Measurements from ENCODE around the gene CHMP4A. TPM values are rescaled to one million over a fixed set of nuclear protein-coding genes. Genes with fewer than 3 reads are reported as not detected.
"Not testable (repeated sequence)": the region's sequence is repeated elsewhere in the genome, so short reads cannot be mapped to it uniquely, and the experiment has no call there.

The CHMP4A gene
- total RNA-seq, 1 donor from 2014 or later: 34.3 TPM

DNA sequence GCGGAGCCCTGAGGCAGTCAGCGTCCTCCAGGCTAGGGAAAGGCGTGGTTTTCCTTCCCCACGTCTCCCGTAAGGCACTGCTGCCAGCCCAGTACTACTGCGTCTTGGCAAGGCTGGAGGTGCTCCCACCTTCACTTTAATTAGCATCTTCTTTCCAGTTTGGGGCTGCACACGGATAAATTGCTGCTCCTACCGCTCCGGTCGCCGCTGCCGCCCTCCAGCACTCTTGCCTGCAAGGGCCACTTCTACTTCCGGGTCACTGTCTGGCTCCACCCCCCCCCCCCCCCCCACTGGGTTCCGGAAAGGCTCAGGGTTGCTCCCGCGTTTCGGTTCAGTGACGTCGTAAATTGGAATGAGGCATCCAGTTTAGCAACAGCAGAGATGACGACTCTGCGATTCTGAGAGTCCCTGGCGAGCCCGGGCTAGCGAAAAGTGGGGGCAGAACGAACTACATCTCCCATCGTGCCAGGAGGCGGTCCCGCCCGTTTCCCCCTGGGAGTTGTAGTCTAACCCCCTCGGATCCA, 18.9 kb upstream of the CHMP4A start, which contains the start of gene NEDD8:
Gene NEDD8 (minus strand): TSS at position 247 of the 524 bp plus-strand sequence. CDS start 100 bp downstream, at position 147.
- peak within 1 kb of the TSS; percentile 94 for H3K27ac Mint-ChIP-seq (ENCODE audit: unreplicated experiment)
- H3K36me3 Mint-ChIP-seq (ENCODE audit: low read depth, unreplicated experiment): peaks cover 22% of the 10 kb centered on the region
- peaks cover 2% of the 10 kb centered on the region for H3K27me3 Mint-ChIP-seq (ENCODE audit: unreplicated experiment)
- H3K9me3 Mint-ChIP-seq (ENCODE audit: unreplicated experiment): no peaks in the 10 kb centered on the region
- H3K4me1 Mint-ChIP-seq (ENCODE audit: unreplicated experiment): peaks cover 18% of the 10 kb centered on the region
- TF ChIP-seq, protein P1, sequence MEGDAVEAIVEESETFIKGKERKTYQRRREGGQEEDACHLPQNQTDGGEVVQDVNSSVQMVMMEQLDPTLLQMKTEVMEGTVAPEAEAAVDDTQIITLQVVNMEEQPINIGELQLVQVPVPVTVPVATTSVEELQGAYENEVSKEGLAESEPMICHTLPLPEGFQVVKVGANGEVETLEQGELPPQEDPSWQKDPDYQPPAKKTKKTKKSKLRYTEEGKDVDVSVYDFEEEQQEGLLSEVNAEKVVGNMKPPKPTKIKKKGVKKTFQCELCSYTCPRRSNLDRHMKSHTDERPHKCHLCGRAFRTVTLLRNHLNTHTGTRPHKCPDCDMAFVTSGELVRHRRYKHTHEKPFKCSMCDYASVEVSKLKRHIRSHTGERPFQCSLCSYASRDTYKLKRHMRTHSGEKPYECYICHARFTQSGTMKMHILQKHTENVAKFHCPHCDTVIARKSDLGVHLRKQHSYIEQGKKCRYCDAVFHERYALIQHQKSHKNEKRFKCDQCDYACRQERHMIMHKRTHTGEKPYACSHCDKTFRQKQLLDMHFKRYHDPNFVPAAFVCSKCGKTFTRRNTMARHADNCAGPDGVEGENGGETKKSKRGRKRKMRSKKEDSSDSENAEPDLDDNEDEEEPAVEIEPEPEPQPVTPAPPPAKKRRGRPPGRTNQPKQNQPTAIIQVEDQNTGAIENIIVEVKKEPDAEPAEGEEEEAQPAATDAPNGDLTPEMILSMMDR (IDR thresholded peaks at IDR 0.05; ENCODE audit: unreplicated experiment): no peak
- peak; percentile 76 for DNase-seq (ENCODE audit: low spot score)
- peak within 1 kb of the TSS; percentile 98 for H3K4me3 Mint-ChIP-seq (ENCODE audit: unreplicated experiment)

DNA sequence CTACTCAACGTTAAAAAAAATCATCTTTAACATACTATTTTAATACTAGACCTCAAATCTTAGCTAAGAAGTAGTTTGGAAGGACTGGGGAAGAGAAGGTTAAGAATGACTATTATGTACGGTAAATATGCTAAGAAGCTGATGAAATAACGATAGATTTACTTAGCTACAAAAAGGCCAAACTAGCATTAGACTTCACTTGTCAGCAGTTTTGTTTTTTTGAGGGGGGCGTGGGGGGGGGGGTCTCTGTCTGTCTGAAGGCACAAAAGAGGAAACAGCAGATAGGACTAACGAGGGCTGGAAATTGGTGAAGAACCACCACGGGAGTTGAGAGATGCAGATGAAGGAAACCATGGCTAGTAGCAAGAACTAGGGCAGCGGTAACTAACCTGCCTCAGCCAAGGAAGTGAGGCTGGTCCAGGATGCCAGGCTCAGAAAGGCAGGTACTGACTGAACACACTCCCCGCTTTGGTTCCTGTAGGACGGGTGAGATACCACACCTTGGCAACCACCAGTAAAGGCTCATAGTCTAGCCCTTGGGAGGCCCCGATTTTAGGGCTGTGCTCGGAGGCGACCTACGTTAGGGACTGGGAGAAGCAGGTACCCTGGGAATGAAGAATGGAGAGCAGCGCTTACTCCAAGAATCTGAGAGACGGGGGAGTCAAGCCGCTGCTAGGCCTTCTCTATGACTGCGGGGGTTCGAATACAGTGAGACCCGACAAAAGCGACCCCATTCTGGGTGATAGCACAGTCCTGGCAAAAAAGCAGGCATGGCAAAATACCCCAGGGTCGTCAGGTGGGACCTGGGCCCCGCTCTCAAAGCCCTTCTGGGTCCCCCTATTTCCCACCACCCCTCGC, 18.2 kb upstream of the CHMP4A start:
- DNase-seq (ENCODE audit: low spot score): no peak

DNA sequence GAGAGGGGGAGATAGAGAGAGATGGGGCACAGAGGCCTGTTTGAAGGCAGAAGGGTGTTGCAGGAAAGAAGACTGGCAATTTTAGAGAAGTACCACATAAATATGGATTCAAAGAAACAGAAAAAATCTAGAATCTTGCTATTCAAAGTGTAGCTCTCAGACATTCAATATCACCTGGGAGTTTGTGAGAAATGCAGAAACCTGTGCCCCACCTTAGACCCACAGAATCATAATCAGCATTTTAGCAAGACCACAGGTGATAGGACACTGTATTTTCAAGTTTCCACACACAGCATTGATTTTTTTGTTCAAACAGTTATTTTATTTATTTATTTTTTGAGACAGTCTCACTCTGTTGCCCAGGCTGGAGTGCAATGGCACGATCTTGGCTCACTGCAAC, 15.6 kb upstream of the CHMP4A start:
- Mint-ChIP-seq H3K27ac (ENCODE audit: unreplicated experiment) (no peak overlapping the region), H3K4me1 (ENCODE audit: unreplicated experiment) (peaks cover 14% of the 10 kb centered on the region), H3K36me3 (ENCODE audit: low read depth, unreplicated experiment) (peaks cover 3% of the 10 kb centered on the region), H3K4me3 (ENCODE audit: unreplicated experiment) (no peak overlapping the region), H3K9me3 (ENCODE audit: unreplicated experiment) (no peaks in the 10 kb centered on the region), H3K27me3 (ENCODE audit: unreplicated experiment) (no peaks in the 10 kb centered on the region)
- DNase-seq (ENCODE audit: low spot score): no peak
- TF ChIP-seq, protein P1 (IDR thresholded peaks at IDR 0.05; ENCODE audit: unreplicated experiment): no peak

More for the DNA sequence above, 18.2 kb upstream of the CHMP4A start:
- peaks cover 2% of the 10 kb centered on the region for H3K27me3 Mint-ChIP-seq (ENCODE audit: unreplicated experiment)
- H3K27ac Mint-ChIP-seq (ENCODE audit: unreplicated experiment): peak overlapping the region; percentile 84
- peak overlapping the region; percentile 98 for H3K4me3 Mint-ChIP-seq (ENCODE audit: unreplicated experiment)
- H3K36me3 Mint-ChIP-seq (ENCODE audit: low read depth, unreplicated experiment): peaks cover 18% of the 10 kb centered on the region
- TF ChIP-seq, protein P1 (IDR thresholded peaks at IDR 0.05; ENCODE audit: unreplicated experiment): no peak
- no peaks in the 10 kb centered on the region for H3K9me3 Mint-ChIP-seq (ENCODE audit: unreplicated experiment)
- peaks cover 18% of the 10 kb centered on the region for H3K4me1 Mint-ChIP-seq (ENCODE audit: unreplicated experiment)

DNA sequence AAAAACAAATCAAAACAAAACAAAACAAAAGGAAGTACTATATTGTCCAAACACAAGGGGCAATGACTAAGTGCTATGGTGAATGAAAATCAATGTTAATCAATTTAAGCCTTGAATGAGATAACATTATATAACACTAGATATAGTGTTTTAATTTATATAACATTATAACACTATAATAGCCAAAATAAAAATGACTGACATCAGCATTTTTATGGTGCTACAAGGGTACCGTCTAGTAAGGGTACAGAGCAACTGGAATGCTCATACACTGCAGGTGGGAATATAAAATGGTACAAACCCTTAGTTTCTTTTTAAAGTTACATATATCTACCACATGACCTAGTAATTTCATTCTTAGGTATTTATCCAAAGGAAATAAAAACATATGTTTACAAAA, 13.2 kb upstream of the CHMP4A start:
- Mint-ChIP-seq H3K4me1 (ENCODE audit: unreplicated experiment) (peaks cover 6% of the 10 kb centered on the region), H3K27me3 (ENCODE audit: unreplicated experiment) (no peaks in the 10 kb centered on the region), H3K36me3 (ENCODE audit: low read depth, unreplicated experiment) (peaks cover 3% of the 10 kb centered on the region), H3K9me3 (ENCODE audit: unreplicated experiment) (no peaks in the 10 kb centered on the region), H3K4me3 (ENCODE audit: unreplicated experiment) (no peak overlapping the region), H3K27ac (ENCODE audit: unreplicated experiment) (no peak overlapping the region)
- no peak for DNase-seq (ENCODE audit: low spot score)
- TF ChIP-seq, protein P1 (IDR thresholded peaks at IDR 0.05; ENCODE audit: unreplicated experiment): no peak

DNA sequence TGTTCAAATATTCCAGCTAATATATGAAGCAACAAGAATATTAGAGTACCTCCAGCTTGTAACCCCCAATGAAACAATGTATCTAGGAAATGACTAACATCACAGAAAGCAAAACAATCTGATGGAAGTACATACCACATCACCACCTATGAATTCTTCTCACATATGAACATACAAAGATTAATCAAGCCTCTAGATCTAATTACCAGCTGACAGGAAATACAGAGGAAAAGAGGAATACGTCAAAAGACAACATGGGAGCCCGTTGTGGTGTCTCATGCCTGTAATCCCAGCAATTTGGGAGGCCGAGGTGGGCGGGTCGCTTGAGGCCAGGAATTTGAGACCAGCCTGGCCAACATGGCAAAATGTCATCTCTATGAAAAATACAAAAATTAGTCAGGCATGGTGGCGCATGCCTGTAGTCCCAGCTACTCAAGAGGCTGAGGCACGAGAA, 11.4 kb upstream of the CHMP4A start:
- no peaks in the 10 kb centered on the region for H3K4me1 Mint-ChIP-seq (ENCODE audit: unreplicated experiment)
- no peaks in the 10 kb centered on the region for H3K9me3 Mint-ChIP-seq (ENCODE audit: unreplicated experiment)
- TF ChIP-seq, protein P1 (IDR thresholded peaks at IDR 0.05; ENCODE audit: unreplicated experiment): no peak
- H3K27ac Mint-ChIP-seq (ENCODE audit: unreplicated experiment): no peak overlapping the region
- H3K36me3 Mint-ChIP-seq (ENCODE audit: low read depth, unreplicated experiment): peaks cover 3% of the 10 kb centered on the region
- H3K27me3 Mint-ChIP-seq (ENCODE audit: unreplicated experiment): no peaks in the 10 kb centered on the region
- H3K4me3 Mint-ChIP-seq (ENCODE audit: unreplicated experiment): no peak overlapping the region
- no peak for DNase-seq (ENCODE audit: low spot score)

DNA sequence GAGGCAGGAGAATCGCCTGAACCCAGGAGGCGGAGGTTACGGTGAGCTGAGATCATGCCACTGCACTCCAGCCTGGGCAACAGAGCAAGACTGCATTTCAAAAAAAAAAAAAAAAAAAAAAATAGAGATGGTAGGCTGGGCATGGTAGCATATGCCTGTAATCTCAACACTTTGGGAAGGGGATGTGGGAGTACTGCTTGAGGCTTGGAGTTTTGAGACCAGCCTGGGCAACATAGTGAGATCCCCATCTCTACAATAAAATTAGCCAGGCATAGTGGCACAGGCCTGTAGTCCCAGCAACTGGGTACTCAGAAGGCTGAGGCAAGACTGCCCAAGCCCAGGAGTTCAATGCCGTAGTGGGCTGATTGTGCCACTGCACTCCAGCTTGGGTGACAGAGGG, 9.7 kb upstream of the CHMP4A start:
- not testable (repeated sequence) for H3K4me1 Mint-ChIP-seq (ENCODE audit: unreplicated experiment); H3K4me3 Mint-ChIP-seq (ENCODE audit: unreplicated experiment); H3K27me3 Mint-ChIP-seq (ENCODE audit: unreplicated experiment); H3K27ac Mint-ChIP-seq (ENCODE audit: unreplicated experiment); H3K36me3 Mint-ChIP-seq (ENCODE audit: low read depth, unreplicated experiment); H3K9me3 Mint-ChIP-seq (ENCODE audit: unreplicated experiment); DNase-seq (ENCODE audit: low spot score)
